GM12872 (cell line): ENCODE data around the gene SDS.

Experiments
- TF ChIP-seq, protein P1 (sequence below): IDR thresholded peaks from 3 replicates; pipeline ENCODE4 v1.5.1; 2011; ENCODE audit warnings: low read depth, mild to moderate bottlenecking, low read length, moderate library complexity; ENCODE audit not compliant: insufficient read depth

SDS gene

DNA sequence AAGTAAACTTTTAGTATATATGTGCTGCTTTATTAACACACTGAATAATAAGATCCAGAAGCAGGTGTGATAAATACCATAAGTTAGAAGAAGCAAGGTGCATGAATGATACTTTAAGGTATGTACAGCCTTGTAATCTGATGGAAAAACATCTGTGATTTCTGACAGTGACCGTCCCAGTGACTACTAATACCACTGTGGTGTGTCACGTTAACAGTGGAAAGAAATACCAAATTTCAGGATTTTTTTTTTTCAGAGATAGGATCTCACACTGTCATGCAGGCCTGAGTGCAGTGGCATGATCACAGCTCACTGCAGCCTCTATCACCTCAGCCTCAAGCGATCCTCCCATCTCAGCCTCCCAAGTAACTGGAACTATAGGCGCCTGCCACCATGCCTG is 21.5 kb downstream of the SDS start:
- TF ChIP-seq, protein P1, sequence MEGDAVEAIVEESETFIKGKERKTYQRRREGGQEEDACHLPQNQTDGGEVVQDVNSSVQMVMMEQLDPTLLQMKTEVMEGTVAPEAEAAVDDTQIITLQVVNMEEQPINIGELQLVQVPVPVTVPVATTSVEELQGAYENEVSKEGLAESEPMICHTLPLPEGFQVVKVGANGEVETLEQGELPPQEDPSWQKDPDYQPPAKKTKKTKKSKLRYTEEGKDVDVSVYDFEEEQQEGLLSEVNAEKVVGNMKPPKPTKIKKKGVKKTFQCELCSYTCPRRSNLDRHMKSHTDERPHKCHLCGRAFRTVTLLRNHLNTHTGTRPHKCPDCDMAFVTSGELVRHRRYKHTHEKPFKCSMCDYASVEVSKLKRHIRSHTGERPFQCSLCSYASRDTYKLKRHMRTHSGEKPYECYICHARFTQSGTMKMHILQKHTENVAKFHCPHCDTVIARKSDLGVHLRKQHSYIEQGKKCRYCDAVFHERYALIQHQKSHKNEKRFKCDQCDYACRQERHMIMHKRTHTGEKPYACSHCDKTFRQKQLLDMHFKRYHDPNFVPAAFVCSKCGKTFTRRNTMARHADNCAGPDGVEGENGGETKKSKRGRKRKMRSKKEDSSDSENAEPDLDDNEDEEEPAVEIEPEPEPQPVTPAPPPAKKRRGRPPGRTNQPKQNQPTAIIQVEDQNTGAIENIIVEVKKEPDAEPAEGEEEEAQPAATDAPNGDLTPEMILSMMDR = no peak

DNA sequence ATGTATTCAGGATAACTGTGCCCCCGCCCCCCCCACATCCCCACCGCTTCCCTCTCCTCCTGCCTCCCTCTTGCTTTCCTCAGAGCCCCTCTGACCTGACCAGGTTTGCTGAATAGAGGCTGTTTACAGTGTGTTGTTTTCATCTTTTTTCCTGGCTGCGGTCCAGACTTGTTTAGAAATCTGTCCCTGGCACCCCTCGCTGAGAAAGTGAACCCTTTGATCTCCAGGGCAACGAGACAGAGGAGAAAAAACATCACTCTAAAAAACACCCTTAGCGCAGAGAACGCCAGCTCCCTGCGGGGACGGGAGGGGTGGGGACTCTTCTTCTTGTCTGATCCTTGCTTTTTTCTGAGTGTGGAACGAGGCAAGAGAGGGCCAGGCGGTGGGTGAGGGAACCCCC is 22.5 kb downstream of the SDS start:
- TF ChIP-seq, protein P1 = no peak

DNA sequence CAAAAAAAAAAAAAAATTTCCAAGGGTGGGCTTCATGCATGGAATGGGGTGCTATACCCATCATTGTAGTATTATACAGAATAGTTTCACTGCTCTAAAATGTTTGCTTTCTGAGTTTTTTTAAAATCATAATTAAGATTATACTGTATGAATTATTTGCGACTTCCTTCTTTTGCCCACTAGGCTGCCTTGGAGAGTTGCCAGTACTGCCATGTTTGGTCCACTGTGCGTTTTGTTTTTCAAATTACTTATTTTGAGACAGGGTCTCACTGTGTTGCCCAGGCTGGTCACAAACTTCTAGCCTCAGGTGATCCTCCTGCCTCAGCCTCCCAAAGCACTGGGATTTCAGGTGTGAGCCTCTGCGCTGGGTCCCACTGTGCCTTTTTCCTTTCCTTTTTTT is 25.4 kb downstream of the SDS start:
- TF ChIP-seq, protein P1 = no peak

DNA sequence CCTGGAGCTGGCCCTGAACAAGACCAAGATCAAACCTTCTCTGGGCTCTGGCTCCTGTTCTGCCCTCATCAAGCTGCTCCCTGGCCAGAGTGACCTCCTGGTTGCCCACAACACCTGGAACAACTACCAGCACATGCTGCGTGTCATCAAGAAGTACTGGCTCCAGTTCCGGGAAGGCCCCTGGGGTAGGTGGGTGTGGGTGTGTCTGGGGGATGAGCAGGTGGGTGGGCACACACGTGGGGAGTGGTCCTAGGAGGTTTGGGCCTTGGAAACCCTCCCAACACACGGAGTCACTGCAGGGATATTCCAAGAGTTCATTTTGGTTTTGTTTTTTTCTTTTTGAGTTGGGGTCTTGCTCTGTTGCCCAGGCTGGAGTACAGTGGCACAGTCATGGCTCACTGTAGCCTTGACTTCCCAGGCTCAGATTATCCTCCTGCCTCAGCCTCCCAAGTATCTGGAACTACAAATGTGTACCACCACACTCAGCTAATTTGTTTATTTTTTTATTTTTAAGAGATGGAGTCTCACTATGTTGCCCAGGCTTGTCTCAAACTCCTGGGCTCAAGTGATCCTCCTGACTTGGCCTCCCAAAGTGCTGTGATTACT is 28.8 kb downstream of the SDS start:
- TF ChIP-seq, protein P1 = no peak

DNA sequence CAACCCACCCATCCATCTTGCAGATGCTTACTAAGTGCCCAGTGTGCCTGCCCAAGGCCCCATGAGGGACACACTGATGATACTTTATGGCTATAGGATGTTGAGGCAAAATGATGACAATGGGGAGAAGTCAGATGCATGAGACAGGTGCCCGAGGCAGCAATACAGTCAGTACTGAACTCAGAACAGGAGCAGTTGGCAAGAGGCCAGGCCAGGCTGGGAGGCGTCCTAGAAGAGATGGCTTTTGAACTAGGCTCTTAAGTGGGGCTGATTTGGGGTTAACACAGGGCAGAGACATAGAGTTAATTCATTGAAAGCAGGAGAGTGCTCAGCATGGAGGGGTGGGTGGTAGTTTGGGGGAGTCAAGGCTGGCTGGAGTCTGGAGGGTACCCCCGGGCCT is 29.7 kb downstream of the SDS start:
- TF ChIP-seq, protein P1 = no peak

DNA sequence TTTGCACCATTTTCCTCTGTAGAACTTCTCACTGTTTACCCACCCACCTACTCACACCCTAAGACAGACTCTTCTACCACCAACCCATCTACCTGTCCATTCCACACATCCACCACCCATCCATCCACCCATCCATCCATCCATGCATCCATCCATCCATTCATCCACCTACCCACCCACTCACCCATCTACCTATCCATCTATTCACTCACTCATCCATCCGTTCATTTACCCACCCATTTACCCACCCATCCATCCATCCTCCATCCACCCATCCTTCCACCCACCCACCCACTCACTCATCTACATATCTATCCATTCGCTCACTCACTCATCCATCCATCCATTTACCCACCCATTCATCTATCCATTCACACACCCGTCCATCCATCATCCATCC is 30.2 kb downstream of the SDS start:
- TF ChIP-seq, protein P1 = no peak

DNA sequence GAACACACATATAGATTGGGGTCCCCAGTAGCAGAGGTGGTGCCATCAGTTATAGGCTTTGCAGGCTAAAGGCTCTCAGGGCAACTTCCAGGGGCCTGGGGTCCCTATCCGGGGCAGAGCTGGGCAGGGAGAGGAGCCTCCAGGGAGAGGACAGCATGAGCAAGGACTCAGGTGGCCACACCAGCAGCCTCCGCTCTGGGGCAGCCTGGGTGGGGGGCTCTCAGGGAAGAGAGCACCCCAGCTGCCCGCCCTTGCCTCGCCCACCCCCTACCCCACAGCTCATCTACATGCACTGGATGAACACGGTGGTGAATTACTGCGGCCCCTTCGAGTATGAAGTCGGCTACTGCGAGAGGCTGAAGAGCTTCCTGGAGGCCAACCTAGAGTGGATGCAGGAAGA is 31.3 kb downstream of the SDS start:
- TF ChIP-seq, protein P1 = no peak

DNA sequence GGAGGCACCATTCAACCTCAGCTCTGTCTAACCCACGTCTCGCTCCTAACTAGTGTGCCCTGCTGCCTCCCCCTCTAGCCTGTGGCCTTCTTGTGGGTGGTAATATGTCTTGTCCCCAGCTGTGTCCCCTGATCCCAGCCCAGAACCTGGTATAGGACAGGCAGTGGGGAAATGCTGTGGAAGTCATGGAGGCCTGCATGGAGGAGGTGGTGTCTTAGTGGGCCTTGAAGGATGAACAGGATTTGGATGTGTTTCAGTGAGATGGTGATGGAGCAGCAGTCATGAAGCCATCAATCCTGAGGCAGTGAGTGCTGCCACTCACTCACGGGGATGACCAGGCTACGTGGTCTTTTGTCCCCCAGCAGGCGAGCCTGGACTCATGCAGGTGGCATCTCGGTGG is 31.9 kb downstream of the SDS start:
- TF ChIP-seq, protein P1 = no peak
